HepG2 (cell line): ENCODE data around the gene SLC22A31. TPM values are rescaled to one million over a fixed set of nuclear protein-coding genes. Genes with fewer than 3 reads are reported as not detected.

Experiments used
- ARHGAP35 ChIP-seq: sonication (generic); formaldehyde crosslinking; IDR thresholded peaks from 2 replicates; pipeline ENCODE4 v1.9.0; 2022; ENCODE audit warnings: mild to moderate bottlenecking, inconsistent platforms, moderate library complexity, missing genetic modification reagents, borderline replicate concordance
- GABPB1 ChIP-seq: IDR thresholded peaks from 2 replicates; pipeline ENCODE4 v1.6.1; 2016; ENCODE audit warnings: mild to moderate bottlenecking, missing genetic modification reagents, moderate library complexity, missing compliant biosample characterization
- HNRNPL ChIP-seq: fragments of 200-400 bp; formaldehyde crosslinking; IDR thresholded peaks from 2 replicates; pipeline ENCODE4 v1.6.1; 2017; ENCODE audit warnings: mild to moderate bottlenecking, low read depth, low read length
- IRF2 ChIP-seq: IDR thresholded peaks from 2 replicates; pipeline ENCODE4 v1.6.1; 2018; ENCODE audit warnings: missing genetic modification reagents, missing compliant biosample characterization
- KDM2A ChIP-seq: sonication (generic); formaldehyde crosslinking; IDR thresholded peaks from 2 replicates; pipeline ENCODE4 v1.4.0; 2020; ENCODE audit warnings: low read depth, missing genetic modification reagents, borderline replicate concordance
- KDM5B ChIP-seq: sonication (generic); formaldehyde crosslinking; IDR thresholded peaks from 2 replicates; pipeline ENCODE4 v1.4.0; 2020; ENCODE audit warnings: missing genetic modification reagents, mild to moderate bottlenecking, borderline replicate concordance
- KLF9 ChIP-seq: IDR thresholded peaks from 2 replicates; pipeline ENCODE4 v1.6.1; 2016; ENCODE audit warnings: low read depth
- MAFG ChIP-seq: sonication (generic); formaldehyde crosslinking; IDR thresholded peaks from 2 replicates; pipeline ENCODE4 v1.5.1; 2020; ENCODE audit warnings: mild to moderate bottlenecking, missing genetic modification reagents
- MAZ ChIP-seq, 2 experiments: sonication (generic) in 1 of 2; formaldehyde crosslinking in 1 of 2; IDR thresholded peaks; 2 replicates each; pipeline versions ENCODE4 v1.5.0 to v1.6.1; 2012 to 2020; ENCODE audit warnings: low read depth in 2 of 2, mild to moderate bottlenecking in 2 of 2, borderline replicate concordance in 1 of 2, improper control_type of control experiment in 1 of 2, low read length in 1 of 2, missing genetic modification reagents in 1 of 2, moderate library complexity in 1 of 2
- MXI1 ChIP-seq: IDR thresholded peaks from 3 replicates; pipeline ENCODE4 v1.6.1; 2012; ENCODE audit warnings: low read depth, low read length, inconsistent platforms, borderline replicate concordance
- NR1H2 ChIP-seq: sonication (generic); formaldehyde crosslinking; IDR thresholded peaks from 2 replicates; pipeline ENCODE4 v1.8.1; 2022; ENCODE audit warnings: low read depth, missing genetic modification reagents, borderline replicate concordance
- REPIN1 ChIP-seq: sonication (generic); formaldehyde crosslinking; IDR thresholded peaks from 2 replicates; pipeline ENCODE4 v1.8.0; 2022; ENCODE audit warnings: missing genetic modification reagents, low read depth, mild to moderate bottlenecking, borderline replicate concordance
- ZFY ChIP-seq: sonication (generic); formaldehyde crosslinking; IDR thresholded peaks from 2 replicates; pipeline ENCODE4 v1.4.0; 2020; ENCODE audit warnings: missing genetic modification reagents
- ZNF326 ChIP-seq: sonication (generic); formaldehyde crosslinking; IDR thresholded peaks from 2 replicates; pipeline ENCODE4 v1.4.0; 2020; ENCODE audit warnings: missing genetic modification reagents, borderline replicate concordance
- ZNF432 ChIP-seq: sonication (generic); formaldehyde crosslinking; IDR thresholded peaks from 2 replicates; pipeline ENCODE4 v1.5.0; 2020; ENCODE audit warnings: missing genetic modification reagents, mild to moderate bottlenecking, borderline replicate concordance
- ZNF577 ChIP-seq: sonication (generic); formaldehyde crosslinking; IDR thresholded peaks from 2 replicates; pipeline ENCODE4 v1.4.0; 2020; ENCODE audit warnings: mild to moderate bottlenecking, low read depth, missing genetic modification reagents, borderline replicate concordance
- polyA plus RNA-seq, 8 experiments: library from polyadenylated mRNA; depleted of rRNA in 3 of 8; stranded (reverse) in 7 of 8; unstranded in 1 of 8; fragments of >200 nt; fragmentation: Illumina TruSeq in 4 of 8; extraction: Trizol in 4 of 8; gene quantifications; 2 replicates each; pipeline versions ENCODE4 v1.2.1 to v1.2.3, GENCODE V29; 2011 to 2016; ENCODE audit warnings: low read depth in 4 of 8, missing spikeins in 1 of 8, mixed read lengths in 1 of 8; ENCODE audit not compliant: insufficient read depth in 1 of 8
- total RNA-seq, 5 experiments: library from RNA; depleted of rRNA; stranded (reverse); fragments of >200 nt; fragmentation: Illumina TruSeq; extraction: Trizol; gene quantifications; 2 replicates each; pipeline ENCODE4 v1.2.3, GENCODE V29; 2016; ENCODE audit warnings: low read depth in 1 of 5
- TF ChIP-seq, protein P1 (sequence below): sonication (generic); formaldehyde crosslinking; IDR thresholded peaks from 2 replicates; pipeline ENCODE4 v1.5.0; 2020; ENCODE audit warnings: mild to moderate bottlenecking, missing genetic modification reagents, moderate library complexity
- TF ChIP-seq, protein P2 (sequence below): sonication (generic); formaldehyde crosslinking; IDR thresholded peaks from 2 replicates; pipeline ENCODE4 v1.4.0; 2020; ENCODE audit warnings: missing genetic modification reagents
- TF ChIP-seq, protein P3 (sequence below): sonication (generic); formaldehyde crosslinking; IDR thresholded peaks from 2 replicates; pipeline ENCODE4 v1.8.1; 2023; ENCODE audit warnings: mild to moderate bottlenecking, missing genetic modification reagents
- TF ChIP-seq, protein P4 (sequence below): sonication (generic); formaldehyde crosslinking; IDR thresholded peaks from 2 replicates; pipeline ENCODE4 v1.9.0; 2022; ENCODE audit warnings: missing genetic modification reagents, mild to moderate bottlenecking, borderline replicate concordance

SLC22A31 gene
- total and polyA plus RNA-seq, 2 of the 13 experiments (the other 11 are each of a cell fraction or from before 2014, with no cell fraction given), result 67.3 to 83.3 TPM

DNA sequence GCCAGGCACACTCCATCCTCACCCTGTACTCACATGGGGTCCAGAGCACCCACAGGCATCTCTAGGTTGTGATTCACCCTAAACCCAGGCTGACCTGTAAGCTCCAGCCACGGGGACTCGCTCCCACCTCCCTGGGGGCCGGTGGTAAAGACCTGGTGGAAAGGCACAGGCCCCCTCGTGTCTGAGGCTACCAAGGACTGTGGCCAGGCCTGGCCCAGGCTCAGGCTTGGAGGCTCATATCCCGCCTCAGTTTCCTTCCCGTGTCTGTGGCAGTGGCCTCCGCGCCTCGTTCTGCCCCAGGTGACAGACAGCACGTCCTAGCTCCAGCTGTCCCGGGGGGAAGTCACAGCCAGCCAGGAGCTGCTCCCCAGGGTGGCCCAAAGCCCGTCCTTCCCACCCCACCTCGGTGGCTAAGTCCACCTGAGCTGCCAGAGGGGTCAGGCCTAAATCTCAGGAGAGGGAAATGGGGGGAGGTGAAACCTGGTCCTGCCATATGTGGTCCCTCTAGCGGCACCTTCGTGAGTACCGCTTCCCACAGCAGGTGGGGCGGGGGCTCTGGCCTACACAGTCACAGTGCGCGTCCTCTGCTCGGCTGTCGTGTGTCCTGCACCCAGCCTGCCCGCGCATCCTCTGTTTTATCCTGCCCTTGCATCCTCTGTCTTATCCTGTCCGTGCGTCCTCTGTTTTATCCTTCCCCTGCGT lies 16.2 kb downstream of the SLC22A31 start (continued):
- TF ChIP-seq KDM5B (CRISPR knock-in tag) (0 out of 2 replicates have a peak, but pooled peaks have one; percentile 20), KDM2A (CRISPR knock-in tag) (peak; percentile 44; the same call in 1 of the 2 replicates), ZFY (CRISPR knock-in tag) (peak; percentile 41; the same call in 1 of the 2 replicates), ZNF577 (CRISPR knock-in tag) (no peak), KLF9 (CRISPR knock-in tag) (no peak), MAFG (CRISPR knock-in tag) (no peak), ZNF326 (peak; percentile 93; the same call in 1 of the 2 replicates), IRF2 (CRISPR knock-in tag) (no peak), ZNF432 (CRISPR knock-in tag) (0 out of 2 replicates have a peak, but pooled peaks have one; percentile 1), HNRNPL (0 out of 2 replicates have a peak, but pooled peaks have one; percentile 12), MXI1 (0 out of 3 replicates have a peak, but pooled peaks have one; percentile 11), ARHGAP35 (CRISPR knock-in tag) (no peak), NR1H2 (CRISPR knock-in tag) (no peak), GABPB1 (CRISPR knock-in tag) (peak; percentile 9; the same call in 1 of the 2 replicates), MAZ (IDR thresholded peaks at IDR 0.05; ENCODE audit: borderline replicate concordance, low read depth, low read length) (peak; percentile 51; the same call in 1 of the 2 replicates), MAZ (CRISPR knock-in tag; IDR thresholded peaks at IDR 0.05; ENCODE audit: low read depth) (no peak; the same call in 1 of the 2 replicates), REPIN1 (0 out of 2 replicates have a peak, but pooled peaks have one; percentile 23)
- TF ChIP-seq, protein P1, sequence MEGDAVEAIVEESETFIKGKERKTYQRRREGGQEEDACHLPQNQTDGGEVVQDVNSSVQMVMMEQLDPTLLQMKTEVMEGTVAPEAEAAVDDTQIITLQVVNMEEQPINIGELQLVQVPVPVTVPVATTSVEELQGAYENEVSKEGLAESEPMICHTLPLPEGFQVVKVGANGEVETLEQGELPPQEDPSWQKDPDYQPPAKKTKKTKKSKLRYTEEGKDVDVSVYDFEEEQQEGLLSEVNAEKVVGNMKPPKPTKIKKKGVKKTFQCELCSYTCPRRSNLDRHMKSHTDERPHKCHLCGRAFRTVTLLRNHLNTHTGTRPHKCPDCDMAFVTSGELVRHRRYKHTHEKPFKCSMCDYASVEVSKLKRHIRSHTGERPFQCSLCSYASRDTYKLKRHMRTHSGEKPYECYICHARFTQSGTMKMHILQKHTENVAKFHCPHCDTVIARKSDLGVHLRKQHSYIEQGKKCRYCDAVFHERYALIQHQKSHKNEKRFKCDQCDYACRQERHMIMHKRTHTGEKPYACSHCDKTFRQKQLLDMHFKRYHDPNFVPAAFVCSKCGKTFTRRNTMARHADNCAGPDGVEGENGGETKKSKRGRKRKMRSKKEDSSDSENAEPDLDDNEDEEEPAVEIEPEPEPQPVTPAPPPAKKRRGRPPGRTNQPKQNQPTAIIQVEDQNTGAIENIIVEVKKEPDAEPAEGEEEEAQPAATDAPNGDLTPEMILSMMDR (CRISPR knock-in tag), result peak; percentile 52
- TF ChIP-seq, protein P2, sequence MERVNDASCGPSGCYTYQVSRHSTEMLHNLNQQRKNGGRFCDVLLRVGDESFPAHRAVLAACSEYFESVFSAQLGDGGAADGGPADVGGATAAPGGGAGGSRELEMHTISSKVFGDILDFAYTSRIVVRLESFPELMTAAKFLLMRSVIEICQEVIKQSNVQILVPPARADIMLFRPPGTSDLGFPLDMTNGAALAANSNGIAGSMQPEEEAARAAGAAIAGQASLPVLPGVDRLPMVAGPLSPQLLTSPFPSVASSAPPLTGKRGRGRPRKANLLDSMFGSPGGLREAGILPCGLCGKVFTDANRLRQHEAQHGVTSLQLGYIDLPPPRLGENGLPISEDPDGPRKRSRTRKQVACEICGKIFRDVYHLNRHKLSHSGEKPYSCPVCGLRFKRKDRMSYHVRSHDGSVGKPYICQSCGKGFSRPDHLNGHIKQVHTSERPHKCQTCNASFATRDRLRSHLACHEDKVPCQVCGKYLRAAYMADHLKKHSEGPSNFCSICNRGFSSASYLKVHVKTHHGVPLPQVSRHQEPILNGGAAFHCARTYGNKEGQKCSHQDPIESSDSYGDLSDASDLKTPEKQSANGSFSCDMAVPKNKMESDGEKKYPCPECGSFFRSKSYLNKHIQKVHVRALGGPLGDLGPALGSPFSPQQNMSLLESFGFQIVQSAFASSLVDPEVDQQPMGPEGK (CRISPR knock-in tag), result peak; percentile 61; the same call in 1 of the 2 replicates
- TF ChIP-seq, protein P3, sequence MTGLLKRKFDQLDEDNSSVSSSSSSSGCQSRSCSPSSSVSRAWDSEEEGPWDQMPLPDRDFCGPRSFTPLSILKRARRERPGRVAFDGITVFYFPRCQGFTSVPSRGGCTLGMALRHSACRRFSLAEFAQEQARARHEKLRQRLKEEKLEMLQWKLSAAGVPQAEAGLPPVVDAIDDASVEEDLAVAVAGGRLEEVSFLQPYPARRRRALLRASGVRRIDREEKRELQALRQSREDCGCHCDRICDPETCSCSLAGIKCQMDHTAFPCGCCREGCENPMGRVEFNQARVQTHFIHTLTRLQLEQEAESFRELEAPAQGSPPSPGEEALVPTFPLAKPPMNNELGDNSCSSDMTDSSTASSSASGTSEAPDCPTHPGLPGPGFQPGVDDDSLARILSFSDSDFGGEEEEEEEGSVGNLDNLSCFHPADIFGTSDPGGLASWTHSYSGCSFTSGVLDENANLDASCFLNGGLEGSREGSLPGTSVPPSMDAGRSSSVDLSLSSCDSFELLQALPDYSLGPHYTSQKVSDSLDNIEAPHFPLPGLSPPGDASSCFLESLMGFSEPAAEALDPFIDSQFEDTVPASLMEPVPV (CRISPR knock-in tag), result 0 out of 2 replicates have a peak, but pooled peaks have one; percentile 56
- TF ChIP-seq, protein P4, sequence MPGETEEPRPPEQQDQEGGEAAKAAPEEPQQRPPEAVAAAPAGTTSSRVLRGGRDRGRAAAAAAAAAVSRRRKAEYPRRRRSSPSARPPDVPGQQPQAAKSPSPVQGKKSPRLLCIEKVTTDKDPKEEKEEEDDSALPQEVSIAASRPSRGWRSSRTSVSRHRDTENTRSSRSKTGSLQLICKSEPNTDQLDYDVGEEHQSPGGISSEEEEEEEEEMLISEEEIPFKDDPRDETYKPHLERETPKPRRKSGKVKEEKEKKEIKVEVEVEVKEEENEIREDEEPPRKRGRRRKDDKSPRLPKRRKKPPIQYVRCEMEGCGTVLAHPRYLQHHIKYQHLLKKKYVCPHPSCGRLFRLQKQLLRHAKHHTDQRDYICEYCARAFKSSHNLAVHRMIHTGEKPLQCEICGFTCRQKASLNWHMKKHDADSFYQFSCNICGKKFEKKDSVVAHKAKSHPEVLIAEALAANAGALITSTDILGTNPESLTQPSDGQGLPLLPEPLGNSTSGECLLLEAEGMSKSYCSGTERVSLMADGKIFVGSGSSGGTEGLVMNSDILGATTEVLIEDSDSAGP (CRISPR knock-in tag), result 0 out of 2 replicates have a peak, but pooled peaks have one; percentile 16
